Left lung (tissue), 10 donors: ENCODE data around the gene PADI2. TPM values are rescaled to one million over a fixed set of nuclear protein-coding genes. Genes with fewer than 3 reads are reported as not detected.

Experiments used
- ATAC-seq: fragments of 200-7000 bp; cut with Tn5 transposase; one replicate; pipeline ENCODE4 v1.9.1; 2020; ENCODE audit warnings: moderate library complexity
- DNase-seq, 4 donors: peaks; one replicate each; pipeline ENCODE4 v3.0.0-alpha.2; 2013 to 2020
- H3K27ac ChIP-seq, 2 donors: fragments of 200-600 bp; sonication (generic) in 1 of 2; one replicate each; pipeline versions ENCODE4 v1.5.0 to v1.8.0; 2020 to 2021
- H3K27me3 ChIP-seq, 2 donors: fragments of 200-600 bp; sonication (generic) in 1 of 2; one replicate each; pipeline versions ENCODE4 v1.5.0 to v1.8.0; 2020 to 2021
- H3K36me3 ChIP-seq, 2 donors: fragments of 200-600 bp; sonication (generic) in 1 of 2; one replicate each; pipeline versions ENCODE4 v1.5.0 to v1.8.0; 2020 to 2021
- H3K4me1 ChIP-seq, 2 donors: fragments of 200-600 bp; one replicate each; pipeline ENCODE4 v1.8.0; 2021
- H3K4me3 ChIP-seq, 2 donors: fragments of 200-600 bp; sonication (generic) in 1 of 2; one replicate each; pipeline versions ENCODE4 v1.5.0 to v1.8.0; 2020 to 2021; ENCODE audit warnings: mild to moderate bottlenecking in 1 of 2
- H3K9me3 ChIP-seq, 2 donors: fragments of 200-600 bp; sonication (generic) in 1 of 2; one replicate each; pipeline versions ENCODE4 v1.5.0 to v1.8.0; 2020 to 2021
- intact Hi-C, 2 donors: fragments of 100-400 bp; cut with DNase I; formaldehyde crosslinking; loops; one replicate each; pipeline versions ENCODE4 v1.11.2 to v1.14.2; 2022
- polyA plus RNA-seq, 6 donors: library from polyadenylated mRNA; unstranded; fragments of 120-200 nt; gene quantifications; one replicate each; pipeline ENCODE4 v1.2.1, GENCODE V29; 2013; ENCODE audit not compliant: insufficient read length in 6 of 6
- total RNA-seq, 2 donors: library from RNA; stranded (reverse); fragmentation: NEBNext Ultra II Directional; extraction: Animal tissue kit (Norgen Biotek cat#: 25700); gene quantifications; one replicate each; pipeline ENCODE4 v1.2.1, GENCODE V29; 2021
- TF ChIP-seq, protein P1 (sequence below), 2 donors: fragments of 200-600 bp; sonication (generic) in 1 of 2; IDR thresholded peaks; one replicate each; pipeline versions ENCODE4 v1.5.0 to v1.8.0; 2021; ENCODE audit warnings: antibody characterized with exemption in 2 of 2
- donor health status: DM: no; HTN: yes; CAD: no.
- donor health status: DM: no; HTN: no; CAD: no.

Gene PADI2
- total and polyA plus RNA-seq, 8 donors, result 2.2 to 35.4 (median 10.6) TPM

DNA sequence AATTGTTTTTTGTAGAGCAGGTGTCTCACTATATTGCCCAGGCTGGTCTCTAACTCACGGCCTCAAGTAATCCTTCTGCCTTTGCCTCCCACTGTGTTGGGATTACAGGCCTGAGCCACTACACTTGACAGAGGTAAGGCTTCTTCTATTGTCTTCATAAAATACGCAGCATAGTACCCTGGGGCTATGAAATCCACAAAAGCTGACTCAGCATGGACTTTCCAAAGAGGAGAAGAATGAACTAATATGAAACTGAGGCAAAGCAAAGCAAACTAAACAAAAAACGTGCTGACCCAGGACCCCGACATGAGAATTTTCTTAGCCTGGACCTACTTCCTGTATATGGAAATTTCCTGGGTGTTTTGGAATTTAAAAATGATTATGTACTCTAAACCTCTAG lies 89.0 kb downstream of the PADI2 start:
- intact Hi-C loops, result no loop called here
- DNase-seq (no peak), ATAC-seq (no peak)
- H3K36me3 ChIP-seq, result peaks cover 0 to 97% of the 10 kb centered on the region in 2 donors
- peaks cover 11 to 21% of the 10 kb centered on the region in 2 donors for H3K4me1 ChIP-seq
- no peaks in the 10 kb centered on the region for H3K27me3 ChIP-seq
- H3K4me3 ChIP-seq, result no peak overlapping the region
- H3K27ac ChIP-seq, result no peak overlapping the region
- no peaks in the 10 kb centered on the region for H3K9me3 ChIP-seq
- TF ChIP-seq, protein P1, sequence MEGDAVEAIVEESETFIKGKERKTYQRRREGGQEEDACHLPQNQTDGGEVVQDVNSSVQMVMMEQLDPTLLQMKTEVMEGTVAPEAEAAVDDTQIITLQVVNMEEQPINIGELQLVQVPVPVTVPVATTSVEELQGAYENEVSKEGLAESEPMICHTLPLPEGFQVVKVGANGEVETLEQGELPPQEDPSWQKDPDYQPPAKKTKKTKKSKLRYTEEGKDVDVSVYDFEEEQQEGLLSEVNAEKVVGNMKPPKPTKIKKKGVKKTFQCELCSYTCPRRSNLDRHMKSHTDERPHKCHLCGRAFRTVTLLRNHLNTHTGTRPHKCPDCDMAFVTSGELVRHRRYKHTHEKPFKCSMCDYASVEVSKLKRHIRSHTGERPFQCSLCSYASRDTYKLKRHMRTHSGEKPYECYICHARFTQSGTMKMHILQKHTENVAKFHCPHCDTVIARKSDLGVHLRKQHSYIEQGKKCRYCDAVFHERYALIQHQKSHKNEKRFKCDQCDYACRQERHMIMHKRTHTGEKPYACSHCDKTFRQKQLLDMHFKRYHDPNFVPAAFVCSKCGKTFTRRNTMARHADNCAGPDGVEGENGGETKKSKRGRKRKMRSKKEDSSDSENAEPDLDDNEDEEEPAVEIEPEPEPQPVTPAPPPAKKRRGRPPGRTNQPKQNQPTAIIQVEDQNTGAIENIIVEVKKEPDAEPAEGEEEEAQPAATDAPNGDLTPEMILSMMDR (IDR thresholded peaks at IDR 0.05), result no peak

DNA sequence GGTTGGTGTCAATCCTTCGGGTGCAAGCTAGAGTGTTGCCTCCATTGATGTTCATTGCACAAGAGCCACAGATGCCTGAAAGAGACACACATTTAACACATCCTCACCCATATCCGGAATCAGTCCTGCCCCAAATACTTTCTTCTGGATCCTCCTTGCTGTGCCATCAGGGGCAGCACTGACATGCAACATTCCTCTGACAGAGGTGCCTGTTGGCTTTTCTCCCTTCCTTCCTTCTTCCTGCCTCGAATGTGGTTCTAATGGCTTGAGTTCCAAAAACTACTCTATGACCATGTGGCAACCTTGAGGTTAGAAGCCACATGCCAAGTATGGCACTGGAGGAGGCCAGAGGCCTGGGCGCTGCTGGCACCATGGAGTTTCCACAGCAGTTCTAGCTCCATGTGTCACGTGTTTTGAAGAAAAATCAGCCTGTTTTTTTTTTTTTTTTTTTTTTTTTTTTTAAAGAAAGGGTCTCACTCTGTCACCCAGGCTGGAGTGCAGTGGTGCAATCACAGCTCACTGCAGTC lies 90.5 kb downstream of the PADI2 start:
- Histone ChIP-seq H3K27ac (no peak overlapping the region), H3K4me3 (no peak overlapping the region), H3K4me1 (peaks cover 11 to 24% of the 10 kb centered on the region in 2 donors), H3K36me3 (peaks cover 0 to 100% of the 10 kb centered on the region in 2 donors), H3K9me3 (no peaks in the 10 kb centered on the region), H3K27me3 (no peaks in the 10 kb centered on the region)
- intact Hi-C loops, result no loop called here
- DNase-seq (no peak), ATAC-seq (no peak)
- TF ChIP-seq, protein P1 (IDR thresholded peaks at IDR 0.05), result no peak

DNA sequence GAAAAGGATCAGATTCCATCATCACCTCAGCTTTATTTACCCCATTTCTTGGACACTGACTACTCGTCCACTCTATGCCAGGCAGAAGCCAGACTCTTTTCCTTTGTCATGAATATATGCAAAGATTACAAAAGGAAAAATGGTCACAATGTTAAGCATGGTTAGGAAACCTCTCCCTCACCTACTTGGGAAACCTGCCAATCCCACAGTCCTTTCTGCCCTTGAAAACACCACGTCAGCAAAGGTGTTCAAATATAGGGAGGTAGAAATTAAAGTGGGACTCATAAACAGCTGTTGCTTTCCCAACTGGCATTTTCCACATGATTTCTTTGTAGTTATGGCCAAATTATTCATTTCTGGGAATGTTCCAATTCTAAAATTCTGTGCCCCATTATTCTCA lies 91.4 kb downstream of the PADI2 start:
- Histone ChIP-seq H3K4me1 (peaks cover 11 to 32% of the 10 kb centered on the region in 2 donors), H3K27me3 (no peaks in the 10 kb centered on the region), H3K27ac (peak overlapping the region; percentile 53 to 67), H3K4me3 (no peak overlapping the region), H3K9me3 (no peaks in the 10 kb centered on the region), H3K36me3 (peaks cover 0 to 100% of the 10 kb centered on the region in 2 donors)
- TF ChIP-seq, protein P1 (IDR thresholded peaks at IDR 0.05), result no peak
- DNase-seq (peak in 1 of 4 donors; percentile 12), ATAC-seq (peak; percentile 76)
- intact Hi-C loops, result no loop called here

DNA sequence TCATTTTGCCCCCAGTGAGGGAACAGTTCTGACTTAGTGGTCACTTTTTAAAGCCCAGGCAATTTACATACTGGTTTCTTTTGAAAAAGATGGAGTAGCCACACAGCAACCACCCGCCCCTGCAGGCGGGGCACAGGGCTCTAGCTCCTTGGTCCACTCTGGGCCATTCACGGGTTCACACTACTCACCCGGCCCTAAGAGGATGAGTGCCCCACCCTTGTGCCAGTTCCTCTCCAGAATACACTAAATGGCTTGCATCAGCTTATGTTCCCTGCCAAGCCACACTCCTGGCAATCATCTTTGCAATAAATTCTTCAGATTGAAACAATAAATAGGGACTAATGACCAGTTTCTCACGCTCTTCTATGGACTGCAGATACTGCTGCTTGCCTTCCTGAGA lies 91.8 kb downstream of the PADI2 start:
- H3K27me3 ChIP-seq, result no peaks in the 10 kb centered on the region
- H3K4me3 ChIP-seq, result no peak overlapping the region
- ATAC-seq (peak; percentile 94), DNase-seq (peak in 1 of 4 donors; percentile 74)
- intact Hi-C loops, result no loop called here
- H3K9me3 ChIP-seq, result no peaks in the 10 kb centered on the region
- peak overlapping the region; percentile 53 to 67 for H3K27ac ChIP-seq
- H3K4me1 ChIP-seq, result peaks cover 11 to 33% of the 10 kb centered on the region in 2 donors
- TF ChIP-seq, protein P1 (IDR thresholded peaks at IDR 0.05), result no peak
- peaks cover 0 to 100% of the 10 kb centered on the region in 2 donors for H3K36me3 ChIP-seq

DNA sequence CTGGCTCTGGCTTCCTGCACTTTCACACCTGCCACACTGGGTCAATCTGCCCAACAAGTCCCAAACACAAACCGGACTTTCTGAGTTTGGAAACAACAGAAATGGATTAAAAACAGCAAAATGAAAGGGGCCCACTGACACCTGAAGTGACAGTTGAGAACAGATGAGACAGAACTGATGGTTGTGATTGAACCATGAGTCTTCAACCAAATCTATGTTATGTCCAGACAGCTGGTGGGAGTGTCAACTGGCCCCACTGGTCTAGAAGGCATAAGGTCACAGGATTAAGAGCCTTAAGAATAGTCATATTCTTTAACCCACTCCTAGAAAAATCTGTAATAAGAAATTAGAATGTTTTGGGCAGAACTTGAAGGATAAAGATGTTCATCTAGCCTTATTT lies 94.5 kb downstream of the PADI2 start:
- Histone ChIP-seq H3K4me3 (no peak overlapping the region), H3K27ac (no peak overlapping the region), H3K27me3 (no peaks in the 10 kb centered on the region), H3K4me1 (peaks cover 11 to 33% of the 10 kb centered on the region in 2 donors), H3K9me3 (no peaks in the 10 kb centered on the region), H3K36me3 (peaks cover 0 to 100% of the 10 kb centered on the region in 2 donors)
- TF ChIP-seq, protein P1 (IDR thresholded peaks at IDR 0.05), result no peak
- intact Hi-C loops, result no loop called here
- no peak for ATAC-seq
- DNase-seq, result no peak
